Stimulated activated CD8-positive, alpha-beta memory T cell treated with anti-CD3 and anti-CD28 coated beads, Interleukin-7, amount 100 ng/mL, for 4 hours (primary cell): Measurements from ENCODE around the gene NCAM2.

Experiments
- DNase-seq, 2 donors: peaks; one replicate each; pipeline ENCODE4 v3.0.0-alpha.2; 2020; ENCODE audit warnings: low read depth in 2 of 2

NCAM2 gene

GRCh38 chr21:21436012-21436534, 437.9 kb downstream of the NCAM2 start:
- no peak for DNase-seq

GRCh38 chr21:21439761-21440160, 441.6 kb downstream of the NCAM2 start:
- DNase-seq: no peak

GRCh38 chr21:21457077-21457476, 458.9 kb downstream of the NCAM2 start:
- no peak for DNase-seq

- DNase-seq: no peak
Observed at GRCh38 chr21:21458124-21458631, 460.0 kb downstream of the NCAM2 start.

GRCh38 chr21:21460979-21461378, 462.8 kb downstream of the NCAM2 start:
- DNase-seq: no peak

GRCh38 chr21:21463456-21463855, 465.2 kb downstream of the NCAM2 start:
- no peak for DNase-seq

GRCh38 chr21:21464684-21465083, 466.5 kb downstream of the NCAM2 start:
- DNase-seq: no peak

- no peak for DNase-seq
Observed at GRCh38 chr21:21466752-21467151, 468.5 kb downstream of the NCAM2 start.

GRCh38 chr21:21468003-21468402, 469.8 kb downstream of the NCAM2 start:
- no peak for DNase-seq

GRCh38 chr21:21481239-21481638, 483.0 kb downstream of the NCAM2 start:
- no peak for DNase-seq

- no peak for DNase-seq
Observed at GRCh38 chr21:21508859-21509258, 510.6 kb downstream of the NCAM2 start.

GRCh38 chr21:21530680-21531079, 532.5 kb downstream of the NCAM2 start:
- no peak for DNase-seq

- DNase-seq: no peak
Observed at GRCh38 chr21:21547368-21547953, 549.3 kb downstream of the NCAM2 start.

GRCh38 chr21:21559285-21560045, 561.3 kb downstream of the NCAM2 start:
- DNase-seq: no peak
